SK-N-SH (cell line): ENCODE measurements around the gene FAT1. TPM values are rescaled to one million over a fixed set of nuclear protein-coding genes. Genes with fewer than 3 reads are reported as not detected.

ENCODE experiments used
- CTCF ChIA-PET: fragments of 300-600, 350-600 bp; formaldehyde crosslinking; extraction: SDS; loops from one replicate; lab custom pipeline; 2021; lab: Yijun Ruan, JAX
- POLR2A ChIA-PET: fragments of 350-600 bp; sonication (Branson Sonifier 250); formaldehyde crosslinking; extraction: SDS; loops from one replicate; lab custom pipeline; 2020; ENCODE audit warnings: antibody characterized with exemption, inconsistent platforms; lab: Yijun Ruan, JAX
- DNase-seq: peaks from one replicate; pipeline ENCODE4 v3.0.0; 2012
- H2AFZ ChIP-seq: fragments of 200-600 bp; sonication (generic); 2 replicates; pipeline ENCODE4 v1.8.1; 2016; ENCODE audit warnings: antibody characterized with exemption, mild to moderate bottlenecking, low read depth
- H3F3A ChIP-seq: fragments of 200-600 bp; sonication (generic); replicated peaks from 2 replicates; pipeline ENCODE3; 2016; ENCODE audit warnings: antibody characterized with exemption, mild to moderate bottlenecking; ENCODE audit not compliant: insufficient read depth
- H3K27ac ChIP-seq, 2 experiments: fragments of 200-500 bp in 1 of 2; fragments of 200-600 bp in 1 of 2; sonication (Bioruptor generic) in 1 of 2; sonication (generic), shearing (Covaris generic) in 1 of 2; 2 replicates each; pipeline versions ENCODE4 v1.5.1 to v1.6.1; 2014 to 2016; ENCODE audit warnings: low read depth in 2 of 2, inconsistent platforms in 1 of 2, low read length in 1 of 2, mild to moderate bottlenecking in 1 of 2, mixed read lengths in 1 of 2
- H3K27me3 ChIP-seq: fragments of 200-600 bp; sonication (generic), shearing (Covaris generic); 2 replicates; pipeline ENCODE4 v1.6.1; 2016; ENCODE audit warnings: mixed run types; ENCODE audit not compliant: insufficient read depth
- H3K36me3 ChIP-seq, 2 experiments: fragments of 200-500 bp in 1 of 2; fragments of 200-600 bp in 1 of 2; sonication (Bioruptor generic) in 1 of 2; sonication (generic) in 1 of 2; replicated peaks in 1 of 2; 2 replicates each; pipeline versions ENCODE3 to v1.5.1; 2014 to 2016; ENCODE audit warnings: low read length in 1 of 2, mild to moderate bottlenecking in 1 of 2; ENCODE audit not compliant: insufficient read depth in 2 of 2, control insufficient read depth in 1 of 2
- H3K4me1 ChIP-seq, 2 experiments: fragments of 200-500 bp in 1 of 2; fragments of 200-600 bp in 1 of 2; sonication (Bioruptor generic) in 1 of 2; sonication (generic), shearing (Covaris generic) in 1 of 2; 2 replicates each; pipeline versions ENCODE4 v1.5.1 to v1.6.1; 2014 to 2016; ENCODE audit warnings: low read depth in 1 of 2, low read length in 1 of 2, mixed run types in 1 of 2; ENCODE audit not compliant: insufficient read depth in 2 of 2, control insufficient read depth in 1 of 2
- H3K4me2 ChIP-seq: fragments of 200-600 bp; sonication (generic), shearing (Covaris generic); 2 replicates; pipeline ENCODE4 v1.6.1; 2017; ENCODE audit warnings: mixed run types
- H3K4me3 ChIP-seq, 2 experiments: fragments of 200-500 bp in 1 of 2; fragments of 200-600 bp in 1 of 2; sonication (Bioruptor generic) in 1 of 2; sonication (generic), shearing (Covaris generic) in 1 of 2; 2 replicates each; pipeline versions ENCODE4 v1.5.1 to v1.8.1; 2014 to 2016; ENCODE audit warnings: low read depth in 2 of 2, inconsistent platforms in 1 of 2, low read length in 1 of 2, mild to moderate bottlenecking in 1 of 2, mixed read lengths in 1 of 2, moderate library complexity in 1 of 2
- H3K79me2 ChIP-seq: fragments of 200-600 bp; sonication (generic); 2 replicates; pipeline ENCODE4 v1.8.1; 2017; ENCODE audit warnings: mild to moderate bottlenecking; ENCODE audit not compliant: insufficient read depth
- H3K9ac ChIP-seq: fragments of 200-600 bp; sonication (generic); 2 replicates; pipeline ENCODE4 v1.6.1; 2017; ENCODE audit warnings: mixed run types
- H3K9me2 ChIP-seq: fragments of 200-600 bp; sonication (generic); 2 replicates; pipeline ENCODE4 v1.6.1; 2017; ENCODE audit warnings: mixed run types
- H3K9me3 ChIP-seq: fragments of 200-600 bp; sonication (generic); 2 replicates; pipeline ENCODE4 v1.6.1; 2017; ENCODE audit warnings: mixed run types, mild to moderate bottlenecking, moderate library complexity
- H4K20me1 ChIP-seq: fragments of 200-600 bp; sonication (generic); 2 replicates; pipeline ENCODE4 v1.6.1; 2017; ENCODE audit warnings: mild to moderate bottlenecking, mixed run types; ENCODE audit not compliant: insufficient read depth
- CTCF ChIP-seq: fragments of 200-600 bp; sonication (generic); IDR thresholded peaks from 2 replicates; pipeline ENCODE4 v1.6.1; 2017; ENCODE audit warnings: antibody characterized with exemption, mild to moderate bottlenecking, moderate library complexity
- ELF1 ChIP-seq: IDR thresholded peaks from 2 replicates; pipeline ENCODE4 v1.4.0; 2012
- EP300 ChIP-seq, 2 experiments: IDR thresholded peaks; 2 replicates each; pipeline versions ENCODE4 v1.4.0 to v1.6.1; 2012; ENCODE audit warnings: borderline replicate concordance in 1 of 2, low read depth in 1 of 2, low read length in 1 of 2
- FOSL2 ChIP-seq: IDR thresholded peaks from 2 replicates; pipeline ENCODE4 v1.4.0; 2012; ENCODE audit warnings: low read depth, mild to moderate bottlenecking, moderate library complexity, borderline replicate concordance
- FOXJ3 ChIP-seq: sonication (generic); formaldehyde crosslinking; IDR thresholded peaks from 2 replicates; pipeline ENCODE4 v1.5.1; 2020; ENCODE audit warnings: mild to moderate bottlenecking, missing genetic modification reagents
- FOXM1 ChIP-seq: IDR thresholded peaks from 2 replicates; pipeline ENCODE4 v1.4.0; 2012; ENCODE audit warnings: low read depth, mild to moderate bottlenecking
- GABPA ChIP-seq: IDR thresholded peaks from 2 replicates; pipeline ENCODE4 v1.4.0; 2012; ENCODE audit warnings: low read depth, mild to moderate bottlenecking
- NRF1 ChIP-seq: IDR thresholded peaks from 2 replicates; pipeline ENCODE4 v1.6.1; 2012; ENCODE audit warnings: low read depth, mild to moderate bottlenecking, low read length
- RCOR1 ChIP-seq: fragments of 150-350 bp; IDR thresholded peaks from 2 replicates; pipeline ENCODE4 v1.6.1; 2017; ENCODE audit warnings: antibody characterized with exemption, low read length
- REST ChIP-seq: IDR thresholded peaks from 2 replicates; pipeline ENCODE4 v1.6.1; 2012; ENCODE audit warnings: mild to moderate bottlenecking, low read depth, low read length, moderate library complexity
- RXRA ChIP-seq: IDR thresholded peaks from 2 replicates; pipeline ENCODE4 v1.4.0; 2012; ENCODE audit warnings: low read depth, mild to moderate bottlenecking, borderline replicate concordance
- SIN3A ChIP-seq: IDR thresholded peaks from 2 replicates; pipeline ENCODE4 v1.6.1; 2012; ENCODE audit warnings: low read depth, mild to moderate bottlenecking, low read length, moderate library complexity, borderline replicate concordance
- TAF1 ChIP-seq: IDR thresholded peaks from 2 replicates; pipeline ENCODE4 v1.6.1; 2012; ENCODE audit warnings: low read depth, mild to moderate bottlenecking, low read length, moderate library complexity, borderline replicate concordance
- TCF12 ChIP-seq: IDR thresholded peaks from 2 replicates; pipeline ENCODE4 v1.4.0; 2012
- TEAD4 ChIP-seq: IDR thresholded peaks from 2 replicates; pipeline ENCODE4 v1.4.0; 2012; ENCODE audit warnings: mild to moderate bottlenecking, borderline replicate concordance; ENCODE audit not compliant: insufficient read depth
- USF1 ChIP-seq: IDR thresholded peaks from 2 replicates; pipeline ENCODE4 v1.4.0; 2012; ENCODE audit warnings: low read depth, borderline replicate concordance
- YY1 ChIP-seq: IDR thresholded peaks from 2 replicates; pipeline ENCODE4 v1.4.0; 2012; ENCODE audit warnings: low read depth, mild to moderate bottlenecking
- WGBS: methylation state at CpG from one replicate; pipeline ENCODE4 v1.1.6; 2017; ENCODE audit warnings: low lambda C conversion rate; 5-methylcytosine and 5-hydroxymethylcytosine counted together
- polyA plus RNA-seq, 3 experiments: library from polyadenylated mRNA; depleted of rRNA; stranded (reverse); fragments of >200 nt; gene quantifications; 2 replicates each; pipeline ENCODE4 v1.2.3, GENCODE V29; 2012

The FAT1 gene
- polyA plus RNA-seq, 1 of the 3 experiments (the other 2 are of a cell fraction), result 41.3 TPM

DNA sequence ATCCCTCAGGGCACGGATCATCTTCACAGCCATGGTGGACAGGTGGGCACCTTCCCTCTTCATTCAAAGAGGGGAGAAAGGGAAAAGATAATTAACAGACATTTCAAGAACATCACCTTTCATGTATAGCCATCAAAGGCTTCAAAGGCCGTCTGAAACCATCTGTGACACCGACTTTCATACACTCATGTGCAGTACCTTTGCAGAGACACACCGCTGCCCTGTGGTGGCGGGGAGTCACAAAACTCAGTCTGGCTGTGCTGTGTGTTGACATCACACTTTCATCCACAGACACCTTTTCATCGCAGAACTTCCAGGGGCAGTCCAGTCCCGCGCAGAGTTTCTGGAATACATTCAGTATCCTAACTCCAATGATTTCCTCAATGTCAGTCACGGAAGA lies 120.7 kb downstream of the FAT1 start:
- H4K20me1 ChIP-seq, result no peaks in the 10 kb centered on the region
- no peaks in the 10 kb centered on the region for H3K9me2 ChIP-seq
- no peak overlapping the region for H3K4me2 ChIP-seq
- H3K79me2 ChIP-seq, result 0 out of 2 replicates have a peak, but pooled peaks cover 2% of the 10 kb centered on the region
- H3K27me3 ChIP-seq, result no peaks in the 10 kb centered on the region
- no peak for DNase-seq
- ChIA-PET CTCF (no interaction called here), POLR2A (no interaction called here)
- TF ChIP-seq SIN3A (no peak), FOXJ3 (CRISPR knock-in tag) (no peak), NRF1 (no peak), CTCF (no peak), YY1 (no peak), FOXM1 (no peak), ELF1 (no peak), REST (no peak), RXRA (no peak), TAF1 (no peak), USF1 (no peak), RCOR1 (no peak), FOSL2 (no peak), TEAD4 (no peak), GABPA (no peak), EP300 (IDR thresholded peaks at IDR 0.05; ENCODE audit: borderline replicate concordance in 1 of 2, low read depth in 1 of 2, low read length in 1 of 2) (no peak), TCF12 (no peak)
- no peak overlapping the region for H3K27ac ChIP-seq
- H3F3A ChIP-seq, result no peaks in the 10 kb centered on the region
- no peak overlapping the region for H2AFZ ChIP-seq
- 56% methylated on average over 8 of the region's 9 CpGs for WGBS
- no peaks in the 10 kb centered on the region; a peak in 1 of 4 replicates for H3K4me1 ChIP-seq
- H3K9ac ChIP-seq, result no peak overlapping the region
- H3K36me3 ChIP-seq, result peaks cover 13 to 17% of the 10 kb centered on the region in 2 experiments
- H3K4me3 ChIP-seq, result no peak overlapping the region
- H3K9me3 ChIP-seq, result no peaks in the 10 kb centered on the region
